Heart right ventricle (tissue), 16 donors: ENCODE measurements around the gene PPIP5K1. TPM values are rescaled to one million over a fixed set of nuclear protein-coding genes. Genes with fewer than 3 reads are reported as not detected.

ENCODE experiments used
- ATAC-seq, 8 donors: fragments of 200-7000 bp; cut with Tn5 transposase; one replicate each; pipeline ENCODE4 v1.9.1; 2020; ENCODE audit warnings: mild to moderate bottlenecking in 8 of 8, moderate library complexity in 8 of 8, moderate number of reproducible peaks in 1 of 8
- DNase-seq, 2 donors: peaks; one replicate each; pipeline ENCODE4 v3.0.0-alpha.2; 2020
- H3K27ac ChIP-seq, 10 donors: fragments of 200-600 bp; sonication (generic) in 2 of 10; one replicate each; pipeline versions ENCODE4 v1.5.0 to v1.8.0; 2020 to 2022; ENCODE audit warnings: mild to moderate bottlenecking in 3 of 10
- H3K27me3 ChIP-seq, 7 donors: fragments of 200-600 bp; one replicate each; pipeline ENCODE4 v1.8.0; 2021 to 2022; ENCODE audit warnings: mild to moderate bottlenecking in 2 of 7
- H3K36me3 ChIP-seq, 9 donors: fragments of 200-600 bp; sonication (generic) in 1 of 9; one replicate each; pipeline versions ENCODE4 v1.5.0 to v1.8.0; 2020 to 2022; ENCODE audit warnings: mild to moderate bottlenecking in 2 of 9
- H3K4me1 ChIP-seq, 9 donors: fragments of 200-600 bp; sonication (generic) in 1 of 9; one replicate each; pipeline versions ENCODE4 v1.5.0 to v1.8.0; 2020 to 2022; ENCODE audit warnings: mild to moderate bottlenecking in 4 of 9
- H3K4me3 ChIP-seq, 10 donors: fragments of 200-600 bp; sonication (generic) in 2 of 10; one replicate each; pipeline versions ENCODE4 v1.5.0 to v1.8.0; 2020 to 2022; ENCODE audit warnings: mild to moderate bottlenecking in 7 of 10, moderate library complexity in 2 of 10
- H3K9me3 ChIP-seq, 11 donors: fragments of 200-600 bp in 10 of 11; sonication (generic) in 2 of 11; one replicate each; pipeline versions ENCODE4 v1.5.0 to v1.8.0; 2013 to 2022; ENCODE audit warnings: mild to moderate bottlenecking in 2 of 11, control low read depth in 1 of 11, moderate library complexity in 1 of 11
- WGBS, 2 donors: extraction: QIAGEN DNeasy Blood & Tissue Kit; methylation state at CpG; one replicate each; pipeline ENCODE4 v1.1.7; 2013; ENCODE audit warnings: inconsistent platforms in 1 of 2; 5-methylcytosine and 5-hydroxymethylcytosine counted together
- intact Hi-C, 10 donors: fragments of 100-400 bp; cut with DNase I; formaldehyde crosslinking; loops; one replicate each; pipeline versions ENCODE4 v1.11.1 to v1.14.2; 2022
- polyA plus RNA-seq, 2 donors: library from polyadenylated mRNA; stranded (reverse); fragments of 200-250 nt; gene quantifications; one replicate each; pipeline ENCODE4 v1.2.3, GENCODE V29; 2013
- total RNA-seq, 10 donors: library from RNA; stranded (reverse); fragmentation: NEBNext Ultra II Directional in 3 of 10; extraction: Animal tissue kit (Norgen Biotek cat#: 25700) in 3 of 10; gene quantifications; one replicate each; pipeline versions ENCODE4 v1.2.1 to v1.2.4, GENCODE V29; 2021 to 2023
- TF ChIP-seq, protein P1 (sequence below), 9 donors: fragments of 200-600 bp; sonication (generic) in 2 of 9; IDR thresholded peaks; one replicate each; pipeline versions ENCODE4 v1.5.0 to v1.8.0; 2021 to 2022; ENCODE audit warnings: antibody characterized with exemption in 9 of 9, mild to moderate bottlenecking in 5 of 9, moderate library complexity in 1 of 9
- donor health status: Arrhythmogenic right ventricular cardiomyopathy.
- donor health status: ischemic (EF 13 %, LVEDD 7.1; RV severe dilation, severe dysfunction).
- donor health status: healthy with polysubstance abuse.
- donor health status: DM: no; HTN: yes; CAD: no.
- donor health status: DM: no; HTN: no; CAD: no.
- donor health status: ischemic (EF 25% LVEDD 6.9; RV normal size, moderate dysfunction).
- donor health status: ischemic (EF 25% LVEDD 5.7; RV mildly dilated, moderate dysfunction).
- donor health status: healthy.
- donor health status: DM: yes; HTN: yes; CAD: no.
- donor health status: Ischemic cardiomyopathy.
- donor health status: ischemic (EF 35%, LVEDD 5.7; RV mildly dilated, moderate dysfunction).
- donor health status: nonischemic (EF 11% LVEDD 7.7; RV severe dilation, severe dysfunction).
- donor health status: DM: yes; HTN: yes; CAD: no.
- donor health status: PGD.
- donor health status: ischemic (EF 29% LVEDD 5.4; RV normal size, mild dysfunction).
- donor health status: nonischemic (EF 23%, LVEDD 6.1; RV moderate dilation, normal function).

The PPIP5K1 gene
- total and polyA plus RNA-seq, 12 donors = 3.2 to 33.9 (median 16.2) TPM

DNA sequence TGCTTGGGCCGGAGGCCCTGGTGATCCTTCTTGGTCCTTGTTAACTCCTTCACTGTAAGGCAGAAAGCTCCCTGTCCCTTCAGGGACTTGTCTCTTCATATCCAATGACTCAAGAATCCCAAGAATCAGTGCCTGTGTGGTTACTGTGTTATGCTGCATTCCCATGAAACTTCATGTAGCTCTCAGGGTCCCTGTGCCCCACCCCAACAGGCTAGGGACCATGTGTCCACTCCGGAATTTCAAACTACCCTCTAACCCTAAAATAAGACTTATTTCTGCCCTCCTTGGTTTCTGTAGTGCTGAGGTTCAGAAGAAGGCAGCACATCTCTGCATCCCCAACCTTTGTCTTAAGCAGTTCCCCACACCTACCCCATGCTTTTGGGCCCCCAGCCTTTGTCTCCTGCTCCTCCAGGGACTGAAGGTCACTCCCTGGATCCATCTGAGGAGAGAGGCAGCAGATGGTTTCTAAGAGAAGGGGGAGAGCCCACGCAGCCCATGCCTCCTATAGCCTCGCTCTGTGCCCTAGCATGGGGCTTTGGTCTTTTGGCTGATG is 73.1 kb downstream of the PPIP5K1 start:
- peaks cover 0 to 18% (median 16%) of the 10 kb centered on the region in 9 donors for H3K36me3 ChIP-seq
- H3K4me3 ChIP-seq = peak overlapping the region in 9 of 10 donors; percentile 28 to 68 (median 57)
- DNase-seq (no peak), ATAC-seq (peak in 6 of 8 donors; percentile 2 to 17 (median 6))
- 41 to 47% methylated on average over 4 of the region's 4 CpGs for WGBS, 2 donors
- H3K9me3 ChIP-seq = no peaks in the 10 kb centered on the region
- H3K27ac ChIP-seq = peak overlapping the region; percentile 17 to 89 (median 72)
- TF ChIP-seq, protein P1, sequence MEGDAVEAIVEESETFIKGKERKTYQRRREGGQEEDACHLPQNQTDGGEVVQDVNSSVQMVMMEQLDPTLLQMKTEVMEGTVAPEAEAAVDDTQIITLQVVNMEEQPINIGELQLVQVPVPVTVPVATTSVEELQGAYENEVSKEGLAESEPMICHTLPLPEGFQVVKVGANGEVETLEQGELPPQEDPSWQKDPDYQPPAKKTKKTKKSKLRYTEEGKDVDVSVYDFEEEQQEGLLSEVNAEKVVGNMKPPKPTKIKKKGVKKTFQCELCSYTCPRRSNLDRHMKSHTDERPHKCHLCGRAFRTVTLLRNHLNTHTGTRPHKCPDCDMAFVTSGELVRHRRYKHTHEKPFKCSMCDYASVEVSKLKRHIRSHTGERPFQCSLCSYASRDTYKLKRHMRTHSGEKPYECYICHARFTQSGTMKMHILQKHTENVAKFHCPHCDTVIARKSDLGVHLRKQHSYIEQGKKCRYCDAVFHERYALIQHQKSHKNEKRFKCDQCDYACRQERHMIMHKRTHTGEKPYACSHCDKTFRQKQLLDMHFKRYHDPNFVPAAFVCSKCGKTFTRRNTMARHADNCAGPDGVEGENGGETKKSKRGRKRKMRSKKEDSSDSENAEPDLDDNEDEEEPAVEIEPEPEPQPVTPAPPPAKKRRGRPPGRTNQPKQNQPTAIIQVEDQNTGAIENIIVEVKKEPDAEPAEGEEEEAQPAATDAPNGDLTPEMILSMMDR (IDR thresholded peaks at IDR 0.05) = no peak
- H3K4me1 ChIP-seq = peaks cover 5 to 67% (median 33%) of the 10 kb centered on the region in 9 donors
- H3K27me3 ChIP-seq = peaks cover 0 to 33% (median 0%) of the 10 kb centered on the region in 7 donors
- intact Hi-C loops = loop anchor here in 4 of 10 donors (5.0 to 10.0 kb wide), 4 partner anchors 35 to 142 kb away; partner anchors contain the start of genes TUBGCP4 (in 1 of the 4) and ZSCAN29 (in 1 of the 4)

DNA sequence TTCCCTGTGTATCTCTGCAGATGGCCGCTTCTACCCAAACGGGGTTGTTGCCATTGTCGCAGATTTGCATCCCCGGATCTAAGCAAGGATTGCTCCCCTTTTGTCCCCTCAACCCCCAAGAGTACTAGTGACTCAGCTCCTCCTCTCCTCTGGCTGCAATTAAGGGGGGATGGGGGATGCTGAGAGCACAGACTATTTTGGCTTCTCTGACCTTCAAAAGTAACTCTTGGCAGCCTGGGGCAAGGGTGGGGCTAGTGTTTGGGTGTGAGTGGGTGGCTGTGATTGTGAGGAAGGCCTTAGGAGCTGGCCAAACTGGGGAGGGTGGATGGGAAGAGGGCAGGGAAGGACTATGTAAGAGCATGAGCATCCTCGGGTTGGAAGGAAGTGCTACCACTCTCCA is 73.8 kb downstream of the PPIP5K1 start:
- TF ChIP-seq, protein P1 (IDR thresholded peaks at IDR 0.05) = no peak
- H3K27ac ChIP-seq = peak overlapping the region; percentile 17 to 89 (median 72)
- H3K9me3 ChIP-seq = no peaks in the 10 kb centered on the region
- H3K4me1 ChIP-seq = peaks cover 5 to 74% (median 40%) of the 10 kb centered on the region in 9 donors
- peaks cover 0 to 35% (median 0%) of the 10 kb centered on the region in 7 donors for H3K27me3 ChIP-seq
- DNase-seq = peak; percentile 49 to 78
- peak; percentile 44 to 84 (median 60) for ATAC-seq
- intact Hi-C loops = loop anchor here in 4 of 10 donors (5.0 to 10.0 kb wide), 4 partner anchors 34 to 141 kb away; partner anchors contain the start of genes TUBGCP4 (in 1 of the 4) and ZSCAN29 (in 1 of the 4)
- peaks cover 0 to 11% (median 9%) of the 10 kb centered on the region in 9 donors for H3K36me3 ChIP-seq
- 33 to 45% methylated on average over 5 of the region's 5 CpGs for WGBS, 2 donors
- H3K4me3 ChIP-seq = peak overlapping the region in 5 of 10 donors; percentile 55 to 68 (median 62)

DNA sequence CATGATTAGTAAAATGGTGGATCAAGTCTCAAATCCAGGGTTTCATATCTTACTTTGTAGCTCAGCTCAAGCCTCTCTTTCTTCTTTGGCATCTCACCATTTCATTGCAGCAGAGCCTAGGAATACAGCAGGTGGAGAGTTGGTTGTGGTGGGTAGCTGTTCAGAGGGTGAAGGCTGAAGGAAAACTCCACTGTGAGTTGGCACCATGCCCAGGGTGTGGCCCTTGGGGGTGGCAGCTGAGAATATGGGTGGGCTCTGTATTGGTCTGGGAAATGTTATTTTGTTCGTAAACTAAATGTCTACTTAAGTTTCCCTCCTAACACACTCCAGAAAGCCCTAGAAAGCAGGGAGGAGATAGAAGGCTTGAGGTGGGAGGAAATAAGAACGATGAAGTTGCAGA is 74.3 kb downstream of the PPIP5K1 start:
- Histone ChIP-seq H3K9me3 (no peaks in the 10 kb centered on the region), H3K4me1 (peaks cover 5 to 76% (median 43%) of the 10 kb centered on the region in 9 donors), H3K27me3 (peaks cover 0 to 35% (median 0%) of the 10 kb centered on the region in 7 donors), H3K27ac (peak overlapping the region in 9 of 10 donors; percentile 5 to 89 (median 73)), H3K4me3 (peak overlapping the region in 2 of 10 donors; percentile 62 to 68), H3K36me3 (peaks cover 0 to 7% (median 5%) of the 10 kb centered on the region in 9 donors)
- TF ChIP-seq, protein P1 (IDR thresholded peaks at IDR 0.05) = no peak
- ATAC-seq = no peak
- no peak for DNase-seq
- intact Hi-C loops = loop anchor here in 4 of 10 donors (5.0 to 10.0 kb wide), 4 partner anchors 33 to 141 kb away; partner anchors contain the start of genes TUBGCP4 (in 1 of the 4) and ZSCAN29 (in 1 of the 4)
- 39 to 53% methylated on average over 2 of the region's 2 CpGs for WGBS, 2 donors

DNA sequence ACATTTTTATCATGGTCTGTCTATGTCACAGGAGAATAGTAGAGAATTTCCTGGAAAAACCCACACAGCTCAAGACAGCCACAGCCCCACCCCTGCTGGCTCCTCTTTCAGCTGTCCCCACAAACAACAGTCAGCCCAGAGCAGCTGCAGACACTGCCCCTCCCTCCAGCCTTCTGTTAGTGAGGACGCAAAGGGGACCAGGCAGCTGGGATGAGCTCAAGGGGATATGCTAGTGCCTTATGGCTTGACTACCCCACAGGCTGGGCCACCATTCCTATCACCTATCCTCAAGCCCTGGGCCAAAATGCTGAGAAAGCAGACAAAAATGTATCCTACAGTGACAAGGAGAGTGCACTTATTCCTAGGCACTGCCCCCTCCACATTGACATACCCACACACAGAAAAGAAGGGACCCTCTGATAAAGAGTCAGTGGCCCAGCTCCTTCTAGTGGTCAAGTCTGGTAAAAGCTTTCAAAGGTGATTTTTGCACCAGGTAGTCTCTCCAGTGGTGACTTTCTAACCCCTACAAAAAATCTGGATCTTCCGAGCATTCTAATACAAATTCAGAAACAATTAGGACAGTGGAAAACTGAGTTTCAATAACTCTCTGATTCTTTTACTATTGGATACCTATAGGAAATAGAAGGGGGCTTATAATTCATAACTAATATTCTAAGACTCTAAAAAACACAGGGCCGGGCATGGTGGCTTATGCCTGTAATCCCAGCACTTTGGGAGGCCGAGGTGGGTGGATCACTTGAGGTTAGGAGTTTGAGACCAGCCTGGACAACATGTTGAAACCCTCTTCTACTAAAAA is 75.6 kb downstream of the PPIP5K1 start:
- 57 to 59% methylated on average over 4 of the region's 4 CpGs for WGBS, 2 donors
- no peak overlapping the region for H3K4me3 ChIP-seq
- no peaks in the 10 kb centered on the region for H3K36me3 ChIP-seq
- ATAC-seq = peak in 2 of 8 donors; percentile 13
- peak; percentile 59 to 76 for DNase-seq
- H3K9me3 ChIP-seq = no peaks in the 10 kb centered on the region
- peak overlapping the region in 7 of 10 donors; percentile 47 to 89 (median 66) for H3K27ac ChIP-seq
- H3K27me3 ChIP-seq = peaks cover 0 to 35% (median 0%) of the 10 kb centered on the region in 7 donors
- intact Hi-C loops = loop anchor here in 5 of 10 donors (5.0 to 10.0 kb wide), 4 partner anchors 32 to 140 kb away; partner anchors contain the start of genes TUBGCP4 (in 1 of the 5) and ZSCAN29 (in 1 of the 5)
- peaks cover 9 to 84% (median 51%) of the 10 kb centered on the region in 9 donors for H3K4me1 ChIP-seq
- TF ChIP-seq, protein P1 (IDR thresholded peaks at IDR 0.05) = peak in 8 of 9 donors; percentile 15 to 62 (median 55)
